Superior temporal gyrus (tissue), 1 donor: ENCODE measurements around the gene ABCC5.
A peak's percentile ranks its signal among the peaks of the same experiment; 100 is the strongest.

Experiments
- DNase-seq: peaks from one replicate; pipeline ENCODE4 v3.0.0-alpha.2; 2016; ENCODE audit errors: extremely low spot score

Gene ABCC5

DNA sequence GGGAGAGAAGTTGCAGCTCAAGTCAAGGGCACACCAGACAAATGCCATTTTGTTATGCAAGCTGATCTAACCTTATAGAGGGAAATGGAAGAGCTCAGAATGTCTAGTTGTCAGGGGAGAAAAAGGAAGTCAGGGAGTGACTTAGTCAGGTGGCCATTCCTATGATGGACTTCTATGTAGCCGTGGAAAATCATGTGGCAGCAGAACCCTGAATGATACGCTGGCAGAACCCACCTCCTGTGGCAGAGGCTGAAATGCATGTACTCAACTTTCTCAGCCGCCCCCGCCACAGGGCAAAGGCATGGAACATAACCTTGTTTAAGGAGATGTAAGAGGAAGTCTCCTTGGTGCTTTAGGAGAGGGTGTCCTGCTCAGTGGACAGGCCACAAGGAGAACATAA lies 95.3 kb downstream of the ABCC5 start:
- no peak for DNase-seq

DNA sequence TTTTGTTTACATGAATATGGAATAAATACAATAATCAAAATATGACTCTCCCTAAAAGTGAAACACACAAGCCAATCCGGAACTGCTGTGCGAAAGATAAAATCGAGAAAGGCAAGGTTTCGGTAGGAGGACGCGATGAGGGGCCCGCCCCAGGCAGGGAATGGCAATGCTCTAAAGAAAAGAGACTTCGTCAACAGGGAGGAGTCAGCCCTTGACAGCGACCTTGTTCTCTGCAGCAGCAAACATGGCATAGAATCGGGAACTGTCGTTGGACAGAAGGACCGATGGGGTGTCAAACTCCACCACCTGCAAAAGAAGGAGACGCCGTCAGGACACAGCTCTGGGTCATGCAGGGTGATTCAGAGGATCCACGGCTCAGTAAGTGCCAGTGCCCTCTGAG lies 96.6 kb downstream of the ABCC5 start:
- DNase-seq: no peak

DNA sequence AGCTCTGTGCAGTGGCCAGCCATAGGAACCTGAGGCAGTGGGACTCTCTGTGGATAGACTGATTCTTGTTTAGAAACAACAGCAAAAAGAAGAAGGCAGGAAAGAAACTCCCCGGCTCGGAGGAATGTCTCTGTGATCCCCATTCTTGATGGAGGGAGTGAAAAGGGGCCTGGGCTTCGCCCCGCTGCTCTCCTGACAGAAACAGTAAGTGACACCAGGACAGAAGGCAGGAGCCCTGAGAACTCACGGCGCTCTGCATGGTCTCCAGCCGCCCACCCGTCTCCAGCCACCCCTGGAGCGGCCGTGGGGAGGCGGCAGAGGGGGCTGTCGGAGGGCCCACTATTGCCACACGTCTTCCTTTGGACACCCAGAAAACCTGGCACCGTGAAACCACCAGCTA lies 97.3 kb downstream of the ABCC5 start:
- no peak for DNase-seq

DNA sequence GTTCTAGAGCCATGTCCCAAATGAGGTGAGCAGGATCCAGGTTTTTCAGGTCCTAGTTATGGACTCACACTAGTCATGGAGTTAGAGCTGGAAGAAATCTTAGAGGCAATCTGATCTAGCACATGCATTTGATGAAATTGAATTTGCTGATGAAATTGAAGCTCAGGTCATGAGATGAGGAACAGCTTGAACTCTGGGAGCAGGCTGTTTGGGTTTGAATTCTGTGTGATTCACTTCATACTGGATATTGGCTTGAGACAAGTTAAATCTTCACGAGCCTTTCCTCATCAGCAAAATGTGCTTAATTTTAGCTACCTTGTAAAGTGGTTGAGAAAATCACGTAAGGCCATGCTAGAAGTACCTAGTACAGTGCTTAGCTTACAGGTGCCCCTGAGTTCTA lies 99.5 kb downstream of the ABCC5 start:
- DNase-seq: no peak

DNA sequence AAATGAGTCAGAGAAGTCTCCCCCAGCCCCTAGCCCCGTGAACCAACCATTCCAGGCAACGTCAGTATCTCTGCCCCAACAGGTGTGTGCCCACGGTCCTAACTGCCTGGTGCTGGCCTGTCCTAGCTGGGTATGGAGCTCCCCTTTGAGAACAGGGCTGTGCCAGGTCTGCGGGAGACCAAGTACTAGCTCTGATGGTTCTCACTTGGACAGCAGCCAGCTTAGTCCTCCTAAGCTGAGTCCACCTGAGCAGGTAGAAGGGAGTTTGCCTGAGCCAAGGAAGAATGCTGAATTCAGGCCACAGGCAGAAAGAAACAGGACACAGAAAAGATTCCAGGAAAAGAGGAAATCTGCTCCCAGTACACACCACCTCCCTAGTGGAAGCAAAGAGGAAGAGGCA lies 99.9 kb downstream of the ABCC5 start:
- no peak for DNase-seq

DNA sequence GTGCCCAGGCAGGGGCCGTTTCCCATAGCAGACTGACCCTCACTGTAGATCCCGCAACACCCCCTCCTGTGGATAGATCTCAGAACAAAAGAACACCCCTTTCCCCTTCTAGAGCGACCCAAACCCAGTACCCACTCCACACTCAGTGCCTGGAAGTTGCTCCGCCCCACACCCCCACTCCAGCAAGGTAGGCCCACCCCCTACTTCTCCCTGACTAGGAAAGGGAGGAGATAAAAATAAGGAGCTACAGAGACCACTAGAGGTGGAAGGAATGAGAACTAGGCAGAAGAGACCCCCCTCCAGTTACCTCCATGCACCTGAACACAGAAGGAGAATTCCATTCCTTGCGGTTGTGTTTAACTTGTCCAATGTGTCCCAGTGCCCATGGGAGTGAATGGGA lies 102.8 kb downstream of the ABCC5 start:
- DNase-seq: no peak

DNA sequence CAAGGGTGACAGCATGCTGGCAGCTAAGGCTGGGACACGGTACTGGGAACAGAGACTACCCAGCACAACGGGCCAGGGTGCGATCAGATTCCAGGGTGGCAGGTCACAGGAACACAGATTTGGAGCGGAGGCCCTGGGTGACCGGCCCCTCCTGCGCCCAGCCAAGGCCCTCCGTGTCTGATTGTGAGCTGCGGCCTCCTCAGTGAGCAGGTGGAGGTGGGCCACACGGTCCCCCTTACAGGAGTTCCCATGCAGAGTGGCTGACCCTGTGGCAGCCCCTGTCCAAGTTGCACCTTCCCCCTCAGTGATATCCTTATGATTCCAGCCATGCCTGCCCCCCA lies 104.1 kb downstream of the ABCC5 start:
- no peak for DNase-seq

DNA sequence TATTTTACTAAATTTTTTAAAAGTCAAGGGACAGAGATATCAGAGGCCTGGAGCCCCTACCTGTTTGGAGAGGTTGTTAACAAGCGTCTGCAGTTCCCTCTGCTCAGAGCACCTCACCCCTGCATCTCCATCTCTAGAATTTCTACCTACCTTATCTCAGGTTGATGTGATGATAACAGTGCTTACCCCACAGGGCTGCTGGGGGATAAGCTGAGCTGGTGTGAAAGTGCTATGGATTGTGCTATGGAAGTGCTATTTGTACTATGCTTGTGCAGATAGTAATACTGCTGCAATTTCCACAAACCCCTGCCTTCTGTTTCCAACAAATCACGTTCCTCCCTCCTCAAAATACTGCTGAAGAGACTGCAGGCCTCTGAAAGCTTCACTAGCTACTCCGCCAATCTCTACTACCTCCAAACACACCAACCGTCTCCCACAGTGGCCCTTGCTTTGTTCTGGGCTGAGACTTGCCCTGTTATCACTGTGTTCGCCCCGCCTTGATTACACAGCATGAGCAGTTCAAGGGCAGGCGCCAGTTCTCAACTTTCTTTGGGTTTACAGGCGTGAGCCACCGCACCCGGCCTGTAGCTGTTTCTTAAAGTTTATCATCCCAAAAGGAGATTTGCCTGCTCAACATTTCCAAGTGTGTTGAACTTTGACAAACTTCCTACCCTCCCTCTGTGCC lies 104.6 kb downstream of the ABCC5 start:
- no peak for DNase-seq

DNA sequence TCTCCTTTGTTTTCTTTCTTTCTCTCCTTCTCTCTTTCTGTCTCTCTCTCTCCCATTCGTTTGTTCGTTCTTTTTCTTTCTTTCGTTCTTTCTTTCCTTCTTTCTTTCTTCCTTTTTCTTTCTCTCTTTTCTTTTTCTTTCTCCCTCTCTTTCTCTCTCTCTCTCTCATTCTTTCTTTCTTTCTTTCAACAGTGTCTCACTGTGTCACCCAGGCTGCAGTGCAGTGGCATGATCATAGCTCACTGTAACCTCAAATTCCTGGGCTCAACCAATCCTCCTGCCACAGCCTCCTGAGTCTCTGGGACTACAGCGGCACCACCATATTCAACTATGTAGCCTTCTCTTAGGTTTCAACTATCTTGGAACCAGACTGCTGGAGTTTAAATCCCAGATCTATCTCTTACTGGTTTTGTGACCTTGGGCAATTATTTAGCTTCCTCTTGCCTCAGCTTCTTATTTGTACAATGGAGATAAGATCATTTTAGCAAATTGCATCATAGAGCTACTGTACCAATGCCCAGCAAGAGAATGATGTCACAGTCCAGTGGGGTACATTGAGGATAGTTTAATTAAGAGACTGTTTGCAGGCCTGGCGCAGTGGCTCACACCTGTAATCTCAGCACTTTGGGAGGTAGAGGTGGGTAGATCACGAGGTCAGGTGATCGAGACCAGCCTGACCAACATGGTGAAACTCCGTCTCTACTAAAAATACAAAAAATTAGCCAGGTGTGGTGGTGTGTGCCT lies 105.7 kb downstream of the ABCC5 start:
- DNase-seq: no peak

DNA sequence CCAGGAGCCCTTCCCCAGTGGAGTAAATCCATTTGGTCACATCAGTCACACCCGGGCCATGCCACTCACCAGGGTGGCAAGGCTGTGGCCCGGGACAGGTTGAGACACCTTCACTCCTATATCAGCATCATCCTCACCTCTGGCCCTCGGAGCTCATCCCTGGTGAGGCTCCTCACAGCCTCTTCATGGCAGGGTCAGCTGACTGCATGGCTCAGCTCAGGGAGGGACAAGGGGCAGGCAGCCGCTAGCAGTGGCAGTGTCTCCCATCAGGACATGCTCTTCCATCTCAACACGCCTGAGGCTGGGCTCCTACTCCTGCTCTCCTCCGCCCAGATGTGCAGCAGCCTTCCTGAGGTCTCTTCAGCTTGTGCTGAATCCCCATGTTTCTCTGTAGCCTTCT lies 106.6 kb downstream of the ABCC5 start:
- DNase-seq: no peak

DNA sequence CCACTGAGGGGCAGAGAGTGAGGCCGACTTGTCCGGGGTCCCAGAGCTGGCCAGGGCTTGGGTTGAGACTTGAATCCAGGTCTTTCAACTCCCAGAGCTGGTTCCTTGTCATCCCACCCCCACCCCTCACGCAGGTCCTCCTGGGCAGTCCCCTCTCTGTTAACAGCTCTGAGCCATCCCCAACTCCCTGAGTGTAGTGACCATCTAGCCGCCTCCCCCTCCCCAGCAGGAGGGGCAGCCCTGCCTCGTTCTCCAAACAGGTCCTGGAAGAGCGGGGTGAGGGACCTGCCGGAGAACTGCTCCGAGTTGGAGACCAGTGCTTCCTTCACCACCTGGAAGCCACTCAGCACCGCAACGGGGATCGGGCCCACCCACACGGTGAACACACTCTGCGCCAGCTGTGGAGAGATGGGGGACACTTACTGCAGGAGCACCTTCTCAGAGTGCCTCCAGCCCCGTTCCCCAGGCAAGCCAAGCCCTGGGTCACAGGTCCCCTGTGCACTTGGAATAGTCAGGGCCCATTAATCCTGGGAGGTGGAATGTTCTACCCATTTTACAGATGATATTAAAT lies 108.6 kb downstream of the ABCC5 start:
- no peak for DNase-seq

DNA sequence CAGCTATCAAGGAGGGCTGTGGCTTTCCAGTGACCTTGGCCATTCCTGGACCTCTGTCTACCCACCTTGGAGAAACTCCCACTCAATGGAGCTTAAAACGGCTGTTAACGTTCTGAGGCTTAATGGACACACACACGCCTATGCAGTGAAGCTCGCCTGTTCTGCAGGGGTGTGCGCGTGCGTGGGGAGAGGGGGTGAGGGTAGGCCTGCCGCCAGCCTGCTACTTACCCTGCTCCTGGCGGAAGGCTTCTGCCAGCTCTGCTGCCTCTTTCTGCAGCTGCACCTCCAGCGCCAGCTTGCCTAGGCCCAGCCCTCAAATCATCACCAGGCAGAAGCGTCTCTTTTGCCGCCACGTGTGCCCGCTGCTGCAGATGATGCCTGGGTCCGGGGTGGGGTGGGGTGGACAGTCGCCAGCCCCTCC lies 109.8 kb downstream of the ABCC5 start:
- no peak for DNase-seq

DNA sequence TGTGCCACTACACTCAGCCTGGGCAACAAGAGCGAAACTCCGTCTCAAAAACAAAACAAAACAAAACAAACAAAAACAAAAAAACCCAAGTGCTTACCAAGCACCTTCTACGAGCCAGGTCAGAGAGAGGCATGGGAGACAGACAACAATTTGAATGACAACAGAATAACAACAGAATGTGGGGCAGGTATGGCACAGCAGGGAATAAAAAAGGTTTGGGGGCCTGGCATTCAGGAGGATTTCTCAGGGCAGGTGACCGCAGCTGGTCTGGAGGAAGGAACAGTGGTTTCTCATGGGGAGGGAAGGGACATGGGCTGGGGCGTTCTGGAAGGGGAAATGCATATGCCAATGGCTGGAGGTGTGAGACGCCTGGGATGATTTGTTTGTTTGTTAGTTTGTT lies 110.5 kb downstream of the ABCC5 start:
- no peak for DNase-seq

DNA sequence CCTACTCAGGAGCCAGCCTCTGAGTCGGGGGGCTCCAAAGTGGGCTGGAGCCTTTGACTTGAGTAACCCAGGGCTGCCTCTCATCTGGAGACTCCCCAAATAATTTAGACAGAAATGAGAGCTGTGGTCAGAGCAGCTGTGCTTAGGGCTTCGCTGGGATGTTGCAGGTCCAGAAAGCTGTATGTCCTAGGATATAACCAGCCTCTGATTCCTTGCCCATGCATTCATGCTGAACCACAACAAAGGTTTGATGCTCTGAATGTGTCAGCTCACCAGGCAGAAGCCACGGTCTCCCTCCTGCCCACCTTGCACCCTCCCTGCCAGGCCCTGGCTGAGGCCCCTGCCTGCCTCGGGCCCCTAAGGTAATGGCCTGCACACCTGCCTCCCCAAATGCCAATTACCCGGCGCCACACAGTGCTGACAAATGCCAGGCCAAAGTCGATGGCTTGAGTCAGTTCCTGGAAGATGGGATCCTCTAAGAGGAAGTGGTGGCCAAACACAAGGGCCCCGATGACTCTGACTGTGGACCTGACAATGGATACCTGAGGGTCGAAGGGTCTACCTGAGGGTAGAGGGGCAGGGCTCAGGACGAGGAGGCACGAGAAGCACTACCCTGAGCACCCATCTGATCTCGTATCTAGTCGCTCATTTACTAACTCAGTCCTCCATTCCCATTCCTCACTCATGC lies 111.3 kb downstream of the ABCC5 start:
- no peak for DNase-seq

DNA sequence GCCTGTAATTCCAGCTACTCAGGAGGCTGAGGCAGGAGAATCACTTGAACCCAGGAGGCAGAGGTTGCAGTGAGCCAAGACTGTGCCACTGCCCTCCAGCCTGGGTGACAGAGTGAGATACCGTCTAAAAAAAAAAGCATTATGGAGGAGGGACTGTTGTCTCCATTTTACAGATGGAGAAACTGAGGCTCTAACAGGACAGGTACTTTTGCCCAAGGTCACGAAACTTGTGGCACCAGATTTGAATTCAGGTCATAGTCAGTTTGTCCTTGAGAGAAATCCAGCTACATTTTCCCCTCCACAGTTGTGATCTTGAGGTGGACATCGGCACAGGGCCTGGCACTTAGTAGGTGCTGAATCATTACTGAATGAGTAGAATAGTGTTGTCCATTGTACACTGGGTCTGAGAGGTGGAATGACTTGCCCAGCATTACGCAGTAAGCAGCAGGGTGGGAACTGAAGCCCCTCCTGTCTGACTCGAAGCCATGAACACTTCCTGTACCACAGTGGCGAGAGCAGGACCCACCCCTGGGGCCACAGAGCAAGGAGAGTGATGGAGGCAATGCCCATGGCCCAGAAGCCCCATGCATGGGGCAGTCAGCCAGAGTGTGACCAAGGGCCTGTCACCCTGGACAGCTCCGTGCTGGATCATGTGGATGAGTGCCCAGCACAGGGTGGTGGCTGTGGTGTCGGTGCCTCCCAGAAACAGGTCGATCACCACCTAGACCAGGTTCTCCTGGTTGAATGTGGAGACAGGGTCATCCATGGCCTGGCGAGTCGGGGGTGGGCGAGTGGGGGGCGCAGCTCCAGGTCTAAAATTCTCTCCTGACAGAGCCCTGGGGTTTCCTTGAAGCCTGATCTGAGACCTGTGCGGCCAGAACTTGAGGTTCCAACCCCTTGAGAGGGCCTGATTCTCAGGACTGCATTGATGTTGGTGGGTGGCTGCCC lies 112.6 kb downstream of the ABCC5 start:
- no peak for DNase-seq

DNA sequence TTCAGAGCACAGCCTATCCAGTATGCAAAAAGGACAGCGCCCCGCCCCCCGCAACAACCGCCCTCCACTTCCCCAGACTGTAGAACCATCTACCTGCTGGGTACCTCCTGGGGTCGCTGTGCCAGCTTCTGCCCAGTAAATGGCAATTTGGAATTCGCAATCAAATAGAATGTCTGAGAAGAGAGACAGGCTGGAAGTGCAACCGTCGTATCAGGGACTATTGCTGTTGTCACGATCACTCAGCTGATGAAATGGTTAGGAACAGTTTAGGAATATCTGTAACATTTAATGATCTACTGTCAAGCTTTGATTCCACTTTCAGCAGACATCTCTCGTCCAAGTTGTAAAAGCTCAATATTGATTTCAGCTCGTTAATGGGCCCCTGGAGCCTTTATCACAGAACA lies 119.7 kb downstream of the ABCC5 start:
- no peak for DNase-seq

DNA sequence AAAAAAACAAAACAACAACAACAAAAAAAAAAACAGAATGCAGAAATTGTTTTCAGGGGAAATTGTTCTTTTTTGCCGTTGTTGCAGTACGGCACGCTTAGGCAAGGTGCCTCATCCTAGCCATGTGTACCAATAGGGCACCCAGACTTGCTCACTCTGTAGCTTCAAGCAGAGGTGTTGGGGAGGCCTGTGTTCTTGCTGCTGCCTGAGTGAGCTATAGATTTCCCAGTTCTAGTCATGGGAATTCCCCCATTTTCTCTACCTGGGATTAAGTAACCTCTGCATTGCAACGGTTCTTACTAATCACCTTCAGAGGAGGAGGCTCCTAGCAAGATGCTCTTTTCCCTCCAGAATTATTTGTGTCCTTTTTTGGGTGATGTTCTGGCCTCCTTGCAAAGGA lies 120.1 kb downstream of the ABCC5 start:
- no peak for DNase-seq

DNA sequence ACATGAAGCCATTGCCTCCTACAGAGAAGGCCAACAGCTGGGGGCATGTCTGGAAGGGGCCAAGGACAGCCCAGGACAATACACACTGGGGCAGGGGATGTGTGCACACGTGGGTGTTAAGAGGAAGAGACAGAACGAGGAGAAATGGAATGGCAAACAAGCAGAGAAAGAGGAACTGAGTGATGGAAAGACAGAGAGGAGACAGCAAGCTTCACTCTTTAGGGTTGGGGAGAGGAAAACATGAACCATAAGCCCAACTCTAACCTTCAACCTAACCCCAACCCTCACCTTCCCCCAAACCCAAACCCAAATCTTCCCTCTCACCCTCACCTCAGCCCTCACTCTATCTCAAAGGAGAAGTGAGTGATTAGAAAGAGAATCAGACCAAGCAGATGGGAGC lies 121.1 kb downstream of the ABCC5 start:
- no peak for DNase-seq

DNA sequence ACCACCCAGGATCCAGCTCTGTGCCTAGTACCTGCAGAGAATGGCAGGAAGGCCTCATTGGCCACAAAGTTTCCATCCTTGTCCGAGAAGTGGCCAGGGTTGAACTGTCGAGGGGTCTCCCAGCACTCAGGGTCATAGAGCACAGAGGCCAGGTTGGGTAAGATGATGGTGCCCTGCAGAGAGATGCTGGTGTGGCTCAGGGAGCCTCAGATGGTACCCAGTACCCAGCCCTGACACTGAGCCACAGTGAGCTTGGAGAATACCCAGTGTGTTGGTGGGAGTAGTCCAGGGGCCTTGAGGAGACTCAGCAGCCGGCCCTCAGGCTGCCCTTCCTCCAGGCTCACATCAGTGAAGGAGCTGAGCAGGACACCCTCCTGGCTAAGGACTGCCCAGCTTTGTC lies 121.5 kb downstream of the ABCC5 start:
- DNase-seq: no peak

DNA sequence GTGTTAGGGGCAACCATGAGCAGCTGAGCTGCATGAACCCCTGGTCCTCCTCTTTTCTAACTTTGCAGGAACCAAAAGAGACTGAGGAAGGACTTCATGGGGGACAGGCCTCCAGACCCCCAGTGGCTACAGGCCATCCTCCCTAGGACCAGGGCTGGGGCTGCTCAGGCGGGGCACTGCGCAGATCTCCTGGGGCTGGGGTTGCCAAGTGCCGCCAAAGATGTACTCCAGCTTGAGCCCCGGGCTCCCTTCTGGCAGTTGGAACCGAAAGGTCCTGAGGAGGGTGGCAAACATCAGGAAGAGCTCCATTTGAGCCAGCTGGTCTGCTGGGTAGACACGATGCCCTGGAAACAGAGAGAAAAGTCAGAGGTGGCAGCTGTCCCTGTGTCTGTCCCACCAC lies 121.9 kb downstream of the ABCC5 start:
- no peak for DNase-seq

DNA sequence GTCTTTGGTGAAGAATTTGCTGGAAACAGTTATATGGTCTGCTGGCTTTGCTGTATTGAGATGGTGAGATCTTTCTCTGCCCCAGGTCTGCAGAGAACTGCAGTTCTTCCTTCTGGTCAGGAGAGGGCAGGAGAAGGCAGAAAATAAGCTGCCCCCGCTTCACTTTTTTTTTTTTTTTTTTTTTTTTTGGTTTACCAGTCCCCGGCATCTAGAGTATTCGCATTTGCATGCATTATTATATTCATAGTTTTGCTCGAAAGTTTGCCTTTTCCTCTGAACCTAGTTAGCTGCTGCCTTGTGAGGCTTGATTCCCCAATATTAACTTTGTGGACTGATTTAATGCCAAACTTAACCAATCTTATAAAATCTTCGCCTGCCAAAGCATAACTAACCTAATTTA lies 122.4 kb downstream of the ABCC5 start:
- DNase-seq: peak; percentile 71
